Neural cell (in vitro differentiated cells): ENCODE results near the gene LCN2. TPM values are rescaled to one million over a fixed set of nuclear protein-coding genes. Genes with fewer than 3 reads are reported as not detected.
A peak's percentile ranks its signal among the peaks of the same experiment; 100 is the strongest.

ENCODE experiments used
- H2AFZ ChIP-seq: fragments of 200-600, 300-800 bp; sonication (generic), shearing (Covaris generic); 2 replicates; pipeline ENCODE4 v1.6.0; 2014; ENCODE audit warnings: low read depth, mild to moderate bottlenecking, antibody characterized with exemption, low read length, moderate library complexity
- H3F3A ChIP-seq: fragments of 200-600 bp; shearing (Covaris generic); 2 replicates; pipeline ENCODE4 v1.6.1; 2016; ENCODE audit warnings: mild to moderate bottlenecking, moderate library complexity, mixed read lengths, antibody characterized with exemption, low read length; ENCODE audit not compliant: insufficient read depth, poor library complexity, severe bottlenecking
- H3K27ac ChIP-seq: fragments of 200-600, 300-800 bp; sonication (generic), shearing (Covaris generic); 2 replicates; pipeline ENCODE4 v1.5.1; 2014; ENCODE audit warnings: mild to moderate bottlenecking, low read length, moderate library complexity
- H3K27me3 ChIP-seq: fragments of 300-800, 200-600 bp; sonication (generic), shearing (Covaris generic); 2 replicates; pipeline ENCODE4 v1.6.0; 2014; ENCODE audit warnings: mild to moderate bottlenecking, low read depth, low read length, moderate library complexity; ENCODE audit not compliant: insufficient read depth
- H3K36me3 ChIP-seq: fragments of 300-800, 200-600 bp; sonication (generic), shearing (Covaris generic); 2 replicates; pipeline ENCODE4 v1.5.1; 2014; ENCODE audit warnings: mild to moderate bottlenecking, antibody characterized with exemption, low read length, moderate library complexity; ENCODE audit not compliant: insufficient read depth
- H3K4me2 ChIP-seq: fragments of 300-800, 200-600 bp; sonication (generic), shearing (Covaris generic); 2 replicates; pipeline ENCODE4 v1.6.0; 2014; ENCODE audit warnings: mild to moderate bottlenecking, low read length
- H3K4me3 ChIP-seq: fragments of 300-800, 200-600 bp; sonication (generic), shearing (Covaris generic); 2 replicates; pipeline ENCODE4 v1.5.1; 2014; ENCODE audit warnings: mild to moderate bottlenecking, low read length, moderate library complexity
- H3K79me2 ChIP-seq: fragments of 200-600 bp; shearing (Covaris generic); replicated peaks from 2 replicates; pipeline ENCODE4 v1.6.0; 2014; ENCODE audit warnings: mild to moderate bottlenecking, low read length, moderate library complexity; ENCODE audit not compliant: insufficient read depth
- H3K9ac ChIP-seq: fragments of 300-800, 200-600 bp; sonication (generic), shearing (Covaris generic); 2 replicates; pipeline ENCODE4 v1.6.1; 2016; ENCODE audit warnings: mild to moderate bottlenecking, low read length, mixed read lengths
- H3K9me2 ChIP-seq: fragments of 200-600 bp; shearing (Covaris generic); 2 replicates; pipeline ENCODE4 v1.6.1; 2016; ENCODE audit warnings: mild to moderate bottlenecking, low read length, mixed read lengths; ENCODE audit not compliant: insufficient read depth
- H3K9me3 ChIP-seq: fragments of 200-600, 300-800 bp; sonication (generic), shearing (Covaris generic); 2 replicates; pipeline ENCODE4 v1.6.1; 2016; ENCODE audit warnings: mild to moderate bottlenecking, mixed run types, low read length, moderate library complexity, mixed read lengths
- H4K20me1 ChIP-seq: fragments of 200-600 bp; shearing (Covaris generic); 2 replicates; pipeline ENCODE4 v1.6.1; 2016; ENCODE audit warnings: mild to moderate bottlenecking, mixed run types; ENCODE audit not compliant: insufficient read depth
- EP300 ChIP-seq: fragments of 450-650 bp; conservative IDR thresholded peaks from 2 replicates; pipeline ENCODE4 v1.6.1; 2014; ENCODE audit warnings: antibody characterized with exemption, mild to moderate bottlenecking, moderate library complexity; ENCODE audit not compliant: poor library complexity, severe bottlenecking
- EZH2 ChIP-seq: fragments of 200-600, 300-800 bp; shearing (Covaris generic), sonication (generic); IDR thresholded peaks from 2 replicates; pipeline ENCODE4 v1.6.1; 2014; ENCODE audit warnings: antibody characterized with exemption, low read length, borderline replicate concordance, mild to moderate bottlenecking; ENCODE audit not compliant: insufficient read depth, poor library complexity, severe bottlenecking
- MXI1 ChIP-seq: fragments of 450-650 bp; conservative IDR thresholded peaks from 2 replicates; pipeline ENCODE4 v1.6.1; 2014; ENCODE audit warnings: antibody characterized with exemption, mild to moderate bottlenecking; ENCODE audit not compliant: poor library complexity, severe bottlenecking
- POLR2AphosphoS5 ChIP-seq: IDR thresholded peaks from 2 replicates; pipeline ENCODE4 v1.6.1; 2012
- RAD21 ChIP-seq: fragments of 450-650 bp; conservative IDR thresholded peaks from 2 replicates; pipeline ENCODE4 v1.6.1; 2014; ENCODE audit warnings: antibody characterized with exemption, mild to moderate bottlenecking, moderate library complexity
- SMC3 ChIP-seq: fragments of 450-650 bp; conservative IDR thresholded peaks from 2 replicates; pipeline ENCODE4 v1.6.1; 2014; ENCODE audit warnings: antibody characterized with exemption, mild to moderate bottlenecking, moderate library complexity; ENCODE audit not compliant: poor library complexity
- TAF1 ChIP-seq: IDR thresholded peaks from 2 replicates; pipeline ENCODE4 v1.6.1; 2012; ENCODE audit warnings: low read depth
- polyA plus RNA-seq: library from polyadenylated mRNA; depleted of rRNA; stranded (reverse); fragments of >200 nt; gene quantifications from 2 replicates; pipeline ENCODE4 v1.2.3, GENCODE V29; 2014
- TF ChIP-seq, protein P1 (sequence below): IDR thresholded peaks from 2 replicates; pipeline ENCODE4 v1.6.1; 2012; ENCODE audit warnings: borderline replicate concordance
- TF ChIP-seq, protein P2 (sequence below): fragments of 450-650 bp; IDR thresholded peaks from 2 replicates; pipeline ENCODE4 v1.5.1; 2014; ENCODE audit warnings: antibody characterized with exemption, mild to moderate bottlenecking, moderate library complexity; ENCODE audit not compliant: poor library complexity, severe bottlenecking

LCN2 gene
- polyA plus RNA-seq, 1 donor from 2014 or later = not detected

DNA sequence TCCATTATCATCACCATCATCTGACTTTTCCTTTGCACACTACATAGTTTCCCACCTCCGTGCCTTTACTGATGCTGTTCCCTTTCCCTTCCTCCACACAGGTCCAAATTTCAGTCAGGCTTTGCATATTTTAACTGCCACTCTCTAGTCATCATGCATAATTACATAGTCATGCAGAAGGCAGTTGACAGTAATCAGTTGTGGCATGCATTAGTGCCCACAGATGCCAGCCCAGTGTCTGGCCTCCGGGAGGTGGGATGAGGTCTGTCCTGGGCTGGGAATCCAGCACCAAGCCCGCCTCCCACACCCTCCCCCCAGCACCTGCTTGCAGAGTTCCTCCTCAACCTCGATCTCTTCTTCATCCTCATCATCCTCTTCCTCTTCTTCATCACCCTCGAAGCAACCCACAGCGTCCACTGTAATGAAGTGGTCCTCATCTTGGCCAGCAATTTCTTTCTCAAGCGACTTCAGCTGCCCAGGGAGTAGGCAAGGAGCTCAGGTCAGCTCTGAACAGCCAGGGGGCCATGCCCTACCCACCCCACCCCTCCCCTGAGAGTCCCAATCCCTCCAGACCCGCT is 19.6 kb downstream of the LCN2 start:
- Histone ChIP-seq H3F3A (no peaks in the 10 kb centered on the region), H4K20me1 (no peaks in the 10 kb centered on the region), H3K36me3 (no peaks in the 10 kb centered on the region), H3K27ac (no peak overlapping the region), H3K9me2 (no peaks in the 10 kb centered on the region), H3K27me3 (no peaks in the 10 kb centered on the region), H3K79me2 (no peaks in the 10 kb centered on the region), H3K9me3 (no peaks in the 10 kb centered on the region), H3K9ac (no peak overlapping the region), H2AFZ (no peak overlapping the region), H3K4me2 (no peak overlapping the region), H3K4me3 (no peak overlapping the region)
- no peak for TF ChIP-seq EP300
- TF ChIP-seq, protein P1, sequence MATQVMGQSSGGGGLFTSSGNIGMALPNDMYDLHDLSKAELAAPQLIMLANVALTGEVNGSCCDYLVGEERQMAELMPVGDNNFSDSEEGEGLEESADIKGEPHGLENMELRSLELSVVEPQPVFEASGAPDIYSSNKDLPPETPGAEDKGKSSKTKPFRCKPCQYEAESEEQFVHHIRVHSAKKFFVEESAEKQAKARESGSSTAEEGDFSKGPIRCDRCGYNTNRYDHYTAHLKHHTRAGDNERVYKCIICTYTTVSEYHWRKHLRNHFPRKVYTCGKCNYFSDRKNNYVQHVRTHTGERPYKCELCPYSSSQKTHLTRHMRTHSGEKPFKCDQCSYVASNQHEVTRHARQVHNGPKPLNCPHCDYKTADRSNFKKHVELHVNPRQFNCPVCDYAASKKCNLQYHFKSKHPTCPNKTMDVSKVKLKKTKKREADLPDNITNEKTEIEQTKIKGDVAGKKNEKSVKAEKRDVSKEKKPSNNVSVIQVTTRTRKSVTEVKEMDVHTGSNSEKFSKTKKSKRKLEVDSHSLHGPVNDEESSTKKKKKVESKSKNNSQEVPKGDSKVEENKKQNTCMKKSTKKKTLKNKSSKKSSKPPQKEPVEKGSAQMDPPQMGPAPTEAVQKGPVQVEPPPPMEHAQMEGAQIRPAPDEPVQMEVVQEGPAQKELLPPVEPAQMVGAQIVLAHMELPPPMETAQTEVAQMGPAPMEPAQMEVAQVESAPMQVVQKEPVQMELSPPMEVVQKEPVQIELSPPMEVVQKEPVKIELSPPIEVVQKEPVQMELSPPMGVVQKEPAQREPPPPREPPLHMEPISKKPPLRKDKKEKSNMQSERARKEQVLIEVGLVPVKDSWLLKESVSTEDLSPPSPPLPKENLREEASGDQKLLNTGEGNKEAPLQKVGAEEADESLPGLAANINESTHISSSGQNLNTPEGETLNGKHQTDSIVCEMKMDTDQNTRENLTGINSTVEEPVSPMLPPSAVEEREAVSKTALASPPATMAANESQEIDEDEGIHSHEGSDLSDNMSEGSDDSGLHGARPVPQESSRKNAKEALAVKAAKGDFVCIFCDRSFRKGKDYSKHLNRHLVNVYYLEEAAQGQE = no peak
- TF ChIP-seq TAF1 = no peak
- TF ChIP-seq MXI1 = no peak
- TF ChIP-seq, protein P2, sequence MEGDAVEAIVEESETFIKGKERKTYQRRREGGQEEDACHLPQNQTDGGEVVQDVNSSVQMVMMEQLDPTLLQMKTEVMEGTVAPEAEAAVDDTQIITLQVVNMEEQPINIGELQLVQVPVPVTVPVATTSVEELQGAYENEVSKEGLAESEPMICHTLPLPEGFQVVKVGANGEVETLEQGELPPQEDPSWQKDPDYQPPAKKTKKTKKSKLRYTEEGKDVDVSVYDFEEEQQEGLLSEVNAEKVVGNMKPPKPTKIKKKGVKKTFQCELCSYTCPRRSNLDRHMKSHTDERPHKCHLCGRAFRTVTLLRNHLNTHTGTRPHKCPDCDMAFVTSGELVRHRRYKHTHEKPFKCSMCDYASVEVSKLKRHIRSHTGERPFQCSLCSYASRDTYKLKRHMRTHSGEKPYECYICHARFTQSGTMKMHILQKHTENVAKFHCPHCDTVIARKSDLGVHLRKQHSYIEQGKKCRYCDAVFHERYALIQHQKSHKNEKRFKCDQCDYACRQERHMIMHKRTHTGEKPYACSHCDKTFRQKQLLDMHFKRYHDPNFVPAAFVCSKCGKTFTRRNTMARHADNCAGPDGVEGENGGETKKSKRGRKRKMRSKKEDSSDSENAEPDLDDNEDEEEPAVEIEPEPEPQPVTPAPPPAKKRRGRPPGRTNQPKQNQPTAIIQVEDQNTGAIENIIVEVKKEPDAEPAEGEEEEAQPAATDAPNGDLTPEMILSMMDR = no peak
- TF ChIP-seq POLR2AphosphoS5 = no peak
- TF ChIP-seq SMC3 = no peak
- TF ChIP-seq EZH2 = no peak
- TF ChIP-seq RAD21 = no peak

DNA sequence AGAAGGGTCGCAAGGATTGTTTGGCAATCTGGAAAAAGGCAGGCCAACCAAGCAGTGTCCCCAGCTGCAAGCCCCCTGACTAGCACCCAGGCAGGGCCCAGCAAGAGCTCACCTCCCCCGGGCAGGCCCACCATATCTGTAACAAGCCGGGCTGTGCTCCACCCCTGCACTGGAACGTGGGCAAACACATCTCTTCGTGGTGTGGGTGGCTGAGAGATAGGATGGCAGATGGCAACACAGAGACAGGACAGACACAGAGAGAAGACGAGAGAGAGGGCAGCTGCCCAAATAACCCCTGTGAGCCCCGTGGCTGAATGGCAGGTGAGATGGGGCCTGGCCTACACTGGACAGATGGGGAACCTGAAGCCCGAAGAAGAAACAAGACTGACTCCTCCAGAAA is 20.2 kb downstream of the LCN2 start:
- no peak overlapping the region for H2AFZ ChIP-seq
- H4K20me1 ChIP-seq = no peaks in the 10 kb centered on the region
- H3F3A ChIP-seq = no peaks in the 10 kb centered on the region
- no peaks in the 10 kb centered on the region for H3K9me3 ChIP-seq
- H3K9ac ChIP-seq = no peak overlapping the region
- no peaks in the 10 kb centered on the region for H3K27me3 ChIP-seq
- no peak overlapping the region for H3K4me2 ChIP-seq
- H3K79me2 ChIP-seq = no peaks in the 10 kb centered on the region
- no peaks in the 10 kb centered on the region for H3K9me2 ChIP-seq
- no peak overlapping the region for H3K4me3 ChIP-seq
- H3K36me3 ChIP-seq = no peaks in the 10 kb centered on the region
- H3K27ac ChIP-seq = peak overlapping the region; percentile 16
- TF ChIP-seq, protein P1 = no peak
- no peak for TF ChIP-seq POLR2AphosphoS5
- no peak for TF ChIP-seq TAF1
- no peak for TF ChIP-seq EZH2
- TF ChIP-seq, protein P2 = no peak
- no peak for TF ChIP-seq EP300
- TF ChIP-seq RAD21 = no peak
- no peak for TF ChIP-seq MXI1
- no peak for TF ChIP-seq SMC3
